NCI-H146 treated with DMSO at 0.1 percent for 48 hours (cell line): ENCODE data around the gene PCDHB14.
"Not testable (repeated sequence)": the region's sequence is repeated elsewhere in the genome, so short reads cannot be mapped to it uniquely, and the experiment has no call there.

Source experiments
- DNase-seq: peaks from one replicate; lab custom pipeline; 2025; ENCODE audit not compliant: unreplicated experiment; lab: John Stamatoyannopoulos, UW

PCDHB14 gene

GRCh38 chr5:141210281-141210680 lies 12.9 kb upstream of the PCDHB14 start:
- not testable (repeated sequence) for DNase-seq

GRCh38 chr5:141210849-141211248 lies 12.3 kb upstream of the PCDHB14 start:
- DNase-seq: not testable (repeated sequence)

- DNase-seq: not testable (repeated sequence)
Observed at GRCh38 chr5:141213656-141214339, 9.3 kb upstream of the PCDHB14 start, which contains the start of gene PCDHB13. TSS of gene PCDHB13 (plus strand) at chr5:141213919. CDS start at chr5:141214124, 205 bp downstream.

- DNase-seq: not testable (repeated sequence)
Observed at GRCh38 chr5:141214583-141214982, 8.6 kb upstream of the PCDHB14 start.

GRCh38 chr5:141215504-141215903 lies 7.6 kb upstream of the PCDHB14 start:
- not testable (repeated sequence) for DNase-seq

- not testable (repeated sequence) for DNase-seq
Observed at GRCh38 chr5:141216035-141216434, 7.1 kb upstream of the PCDHB14 start.

GRCh38 chr5:141224844-141225243 lies 1.7 kb downstream of the PCDHB14 start:
- not testable (repeated sequence) for DNase-seq

- not testable (repeated sequence) for DNase-seq
Observed at GRCh38 chr5:141225421-141225820, 2.3 kb downstream of the PCDHB14 start.

- no peak for DNase-seq
Observed at GRCh38 chr5:141234109-141234667, 11.0 kb downstream of the PCDHB14 start.

GRCh38 chr5:141235922-141236321 lies 12.8 kb downstream of the PCDHB14 start:
- DNase-seq: not testable (repeated sequence)

GRCh38 chr5:141236516-141237313 lies 13.6 kb downstream of the PCDHB14 start:
- no peak for DNase-seq

GRCh38 chr5:141241496-141241895 lies 18.4 kb downstream of the PCDHB14 start:
- no peak for DNase-seq

- DNase-seq: no peak
Observed at GRCh38 chr5:141245250-141245717, 22.1 kb downstream of the PCDHB14 start, which contains the start of gene PCDHB15. TSS of gene PCDHB15 (plus strand) at chr5:141245395. CDS start at chr5:141245579, 184 bp downstream.

GRCh38 chr5:141246971-141247370 lies 23.8 kb downstream of the PCDHB14 start:
- not testable (repeated sequence) for DNase-seq

GRCh38 chr5:141247434-141247833 lies 24.3 kb downstream of the PCDHB14 start:
- not testable (repeated sequence) for DNase-seq

- no peak for DNase-seq
Observed at GRCh38 chr5:141250576-141250975, 27.4 kb downstream of the PCDHB14 start.

GRCh38 chr5:141258464-141258863 lies 35.3 kb downstream of the PCDHB14 start:
- DNase-seq: no peak

- DNase-seq: no peak
Observed at GRCh38 chr5:141258948-141259347, 35.8 kb downstream of the PCDHB14 start.

GRCh38 chr5:141260458-141261237 lies 37.5 kb downstream of the PCDHB14 start:
- no peak for DNase-seq

- DNase-seq: no peak
Observed at GRCh38 chr5:141261238-141261546, 38.0 kb downstream of the PCDHB14 start.

GRCh38 chr5:141269195-141269594 lies 46.1 kb downstream of the PCDHB14 start:
- DNase-seq: no peak
